GM12872 (cell line): Measurements from ENCODE around the gene CLIC6.

Experiments
- TF ChIP-seq, protein P1 (sequence below): IDR thresholded peaks from 3 replicates; pipeline ENCODE4 v1.5.1; 2011; ENCODE audit warnings: low read depth, mild to moderate bottlenecking, low read length, moderate library complexity; ENCODE audit not compliant: insufficient read depth

The CLIC6 gene

DNA sequence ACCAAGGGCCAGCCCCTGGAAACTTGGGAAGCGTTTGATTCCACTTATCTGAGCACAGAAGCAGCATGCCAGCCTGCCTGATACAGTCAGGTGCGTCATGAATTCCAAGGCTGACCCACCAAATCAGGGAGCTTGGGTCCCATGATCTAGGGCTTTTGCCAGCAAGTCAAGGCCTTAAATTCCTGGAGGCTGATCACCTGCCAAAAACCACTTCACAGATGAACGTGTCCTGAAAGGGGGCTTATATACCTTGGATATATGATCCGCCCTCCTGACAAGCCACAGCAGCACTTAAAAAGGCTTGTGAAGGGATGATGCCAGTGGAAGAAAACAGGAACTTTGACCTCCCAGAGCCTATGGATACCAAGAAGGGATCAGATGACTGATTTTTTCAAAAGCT lies 24.0 kb upstream of the CLIC6 start:
- TF ChIP-seq, protein P1, sequence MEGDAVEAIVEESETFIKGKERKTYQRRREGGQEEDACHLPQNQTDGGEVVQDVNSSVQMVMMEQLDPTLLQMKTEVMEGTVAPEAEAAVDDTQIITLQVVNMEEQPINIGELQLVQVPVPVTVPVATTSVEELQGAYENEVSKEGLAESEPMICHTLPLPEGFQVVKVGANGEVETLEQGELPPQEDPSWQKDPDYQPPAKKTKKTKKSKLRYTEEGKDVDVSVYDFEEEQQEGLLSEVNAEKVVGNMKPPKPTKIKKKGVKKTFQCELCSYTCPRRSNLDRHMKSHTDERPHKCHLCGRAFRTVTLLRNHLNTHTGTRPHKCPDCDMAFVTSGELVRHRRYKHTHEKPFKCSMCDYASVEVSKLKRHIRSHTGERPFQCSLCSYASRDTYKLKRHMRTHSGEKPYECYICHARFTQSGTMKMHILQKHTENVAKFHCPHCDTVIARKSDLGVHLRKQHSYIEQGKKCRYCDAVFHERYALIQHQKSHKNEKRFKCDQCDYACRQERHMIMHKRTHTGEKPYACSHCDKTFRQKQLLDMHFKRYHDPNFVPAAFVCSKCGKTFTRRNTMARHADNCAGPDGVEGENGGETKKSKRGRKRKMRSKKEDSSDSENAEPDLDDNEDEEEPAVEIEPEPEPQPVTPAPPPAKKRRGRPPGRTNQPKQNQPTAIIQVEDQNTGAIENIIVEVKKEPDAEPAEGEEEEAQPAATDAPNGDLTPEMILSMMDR: no peak

DNA sequence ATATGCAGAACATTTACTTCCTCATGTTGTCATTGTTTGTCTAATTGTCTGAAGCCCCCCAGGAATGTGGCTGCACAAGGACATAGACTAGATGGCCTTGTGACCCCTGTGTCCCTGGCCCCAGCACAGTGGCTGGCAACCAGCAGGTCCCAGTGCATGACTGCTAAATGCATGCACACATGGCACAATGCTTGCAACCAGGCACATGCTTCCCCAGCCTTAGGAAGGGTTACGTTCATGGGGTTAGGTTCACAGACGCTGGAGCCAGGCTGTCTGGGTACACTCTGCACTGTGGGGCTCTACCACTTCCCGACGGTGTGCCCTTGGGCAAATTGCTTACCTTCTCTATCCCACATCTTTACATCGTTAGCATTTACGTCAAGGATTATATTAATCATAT lies 21.2 kb upstream of the CLIC6 start:
- TF ChIP-seq, protein P1: no peak

DNA sequence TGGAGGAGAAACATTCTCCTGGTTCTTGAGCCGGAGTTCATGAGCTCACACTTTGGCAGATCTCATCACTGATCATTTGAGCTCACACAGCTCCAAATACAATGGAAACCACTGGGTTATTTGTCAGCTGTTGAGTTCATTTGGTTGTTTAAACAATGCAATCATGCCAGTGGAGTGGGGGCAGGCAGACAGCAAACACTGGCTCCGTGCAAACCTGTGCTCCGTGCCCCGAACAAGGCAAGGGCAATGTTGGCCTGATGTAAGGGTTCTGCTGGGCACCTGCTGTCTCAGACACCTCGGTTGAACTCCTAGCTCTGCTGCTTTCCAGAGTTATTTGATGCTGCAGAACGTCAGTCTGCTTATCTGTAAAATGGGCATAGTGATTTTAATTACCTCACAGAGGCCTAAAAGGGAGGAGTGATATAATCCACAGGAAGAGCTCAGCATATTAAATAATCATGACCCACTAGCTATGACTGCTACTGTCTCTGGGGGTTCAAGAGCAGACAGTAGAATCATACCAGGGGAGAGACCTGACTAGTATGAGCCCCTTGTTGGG lies 20.0 kb upstream of the CLIC6 start:
- TF ChIP-seq, protein P1: no peak

DNA sequence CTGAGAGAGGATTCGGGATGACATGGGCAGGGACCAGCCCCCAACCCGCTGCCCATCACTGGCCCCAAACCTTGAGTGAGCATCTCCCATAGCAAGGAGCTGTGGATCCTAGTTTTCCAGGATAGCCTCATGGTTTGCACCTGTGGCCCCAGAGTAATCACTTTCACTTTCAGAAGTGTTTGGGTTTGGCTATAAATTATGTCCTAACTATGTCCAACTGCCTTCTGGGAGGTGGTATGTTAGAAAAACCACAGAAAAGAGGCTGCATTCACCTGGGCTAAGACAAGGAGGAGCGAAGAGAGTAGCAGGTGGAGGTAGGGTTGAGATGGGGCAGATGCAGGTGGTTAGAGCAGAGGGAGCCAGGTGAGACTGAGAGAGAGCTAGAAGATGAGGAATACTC lies 19.4 kb upstream of the CLIC6 start:
- TF ChIP-seq, protein P1: no peak

DNA sequence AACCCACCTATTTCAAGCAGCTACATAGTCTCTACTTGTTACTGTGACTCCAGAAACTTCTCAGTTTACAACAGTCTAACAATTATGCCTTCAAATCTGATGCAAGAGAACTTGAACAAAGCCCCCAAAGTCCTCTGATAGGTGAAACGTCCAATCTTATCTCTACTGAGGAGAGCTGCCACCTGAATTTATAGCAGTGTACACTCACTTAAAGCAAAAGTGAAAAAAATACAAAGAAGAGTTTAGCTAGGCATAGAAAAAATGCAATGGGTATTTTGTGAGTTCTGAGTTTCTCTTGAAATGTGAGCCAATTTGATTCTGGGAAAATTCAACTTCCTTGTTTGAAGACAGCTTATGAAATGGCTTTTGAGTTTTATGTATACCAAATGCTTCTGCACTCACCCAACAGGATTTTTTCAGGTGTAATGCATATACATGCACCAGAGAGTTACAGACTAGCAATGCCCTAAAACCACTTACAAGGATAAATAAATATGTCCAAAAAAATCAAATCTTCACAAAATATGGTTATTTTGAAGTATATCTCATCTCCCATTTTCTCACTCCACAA lies 17.8 kb upstream of the CLIC6 start:
- TF ChIP-seq, protein P1: no peak

DNA sequence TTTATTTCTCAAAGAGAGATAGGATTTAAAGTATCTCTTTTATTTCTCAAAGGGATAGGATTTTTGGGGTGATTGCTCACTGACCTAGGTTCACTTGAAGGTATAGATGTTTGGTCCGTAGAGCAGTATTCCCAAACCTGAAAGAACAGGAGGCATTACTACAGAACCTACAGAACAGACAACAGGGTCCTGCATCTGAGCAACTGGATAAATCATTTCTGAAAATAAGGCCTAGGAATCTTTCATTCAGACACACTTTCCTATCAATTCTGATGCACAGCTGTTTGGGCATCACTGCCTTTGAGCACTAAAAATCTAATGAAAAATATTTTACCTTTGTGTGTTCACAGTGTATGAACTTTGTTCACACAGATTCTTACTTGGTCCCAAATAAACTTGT lies 17.2 kb upstream of the CLIC6 start:
- TF ChIP-seq, protein P1: no peak

DNA sequence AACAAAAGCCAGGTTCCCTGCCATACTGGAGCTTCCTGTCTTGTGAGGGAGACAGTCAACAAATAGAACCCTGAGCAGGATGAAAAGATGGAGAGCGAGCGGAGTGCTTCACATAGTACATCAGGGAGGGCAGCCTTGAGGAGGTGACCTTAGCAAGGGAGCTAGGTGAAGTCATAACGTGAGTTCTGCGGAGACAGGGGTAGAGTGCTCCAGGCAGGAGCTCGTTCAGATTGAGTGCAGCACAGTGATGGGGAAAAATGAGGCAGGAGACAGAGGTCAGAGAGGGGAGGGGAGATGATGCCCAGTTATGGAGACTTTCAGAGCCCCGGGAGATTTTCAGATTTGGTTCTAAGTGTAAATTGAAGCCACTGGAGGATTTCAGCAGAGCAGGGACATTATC lies 15.3 kb upstream of the CLIC6 start:
- TF ChIP-seq, protein P1: no peak
